ENCODE results near the gene TOX3. TPM values are rescaled to one million over a fixed set of nuclear protein-coding genes. Genes with fewer than 3 reads are reported as not detected.

The TOX3 gene
- 5.3 to 7.0 TPM (median 6.8 TPM) in 3 replicates for total RNA-seq

- peaks cover 19% of the 10 kb centered on the region for H3K4me1 Mint-ChIP-seq
- H3K9me3 Mint-ChIP-seq: no peaks in the 10 kb centered on the region
- DNase-seq (ENCODE audit: low spot score in 2 of 2, unreplicated experiment in 2 of 2): peak; percentile 23 to 45
- no peak for TF ChIP-seq CTCF (IDR thresholded peaks at IDR 0.05; ENCODE audit: unreplicated experiment)
- H3K4me3 Mint-ChIP-seq: peak within 1 kb of the TSS; percentile 84
- H3K27ac Mint-ChIP-seq: no peak within 1 kb of the TSS
- H3K36me3 Mint-ChIP-seq: no peaks in the 10 kb centered on the region
- peaks cover 89% of the 10 kb centered on the region for H3K27me3 Mint-ChIP-seq (ENCODE audit: low read depth)
Measured at GRCh38 chr16:52547004-52547833, at the start of gene TOX3. TOX3 (minus strand) TSS chr16:52547143; CDS start chr16:52546723, 420 bp downstream.

GRCh38 chr16:52592778-52593177 lies 45.8 kb upstream of the TOX3 start:
- Mint-ChIP-seq H3K27me3 (ENCODE audit: low read depth) (peaks cover 42% of the 10 kb centered on the region), H3K36me3 (no peaks in the 10 kb centered on the region), H3K9me3 (no peaks in the 10 kb centered on the region)

GRCh38 chr16:52591934-52592592 lies 45.1 kb upstream of the TOX3 start:
- TF ChIP-seq CTCF (IDR thresholded peaks at IDR 0.05; ENCODE audit: unreplicated experiment): no peak
- H3K9me3 Mint-ChIP-seq: no peaks in the 10 kb centered on the region
- no peak for DNase-seq (ENCODE audit: low spot score in 2 of 2, unreplicated experiment in 2 of 2)

More at GRCh38 chr16:52592778-52593177, 45.8 kb upstream of the TOX3 start:
- no peak overlapping the region for H3K4me3 Mint-ChIP-seq
- TF ChIP-seq CTCF (IDR thresholded peaks at IDR 0.05; ENCODE audit: unreplicated experiment): no peak
- H3K27ac Mint-ChIP-seq: no peak overlapping the region
- no peaks in the 10 kb centered on the region for H3K4me1 Mint-ChIP-seq
- no peak for DNase-seq (ENCODE audit: low spot score in 2 of 2, unreplicated experiment in 2 of 2)

GRCh38 chr16:52591471-52591870 lies 44.5 kb upstream of the TOX3 start:
- Mint-ChIP-seq H3K4me3 (no peak overlapping the region), H3K27me3 (ENCODE audit: low read depth) (peaks cover 54% of the 10 kb centered on the region), H3K9me3 (no peaks in the 10 kb centered on the region), H3K4me1 (no peaks in the 10 kb centered on the region), H3K36me3 (no peaks in the 10 kb centered on the region), H3K27ac (no peak overlapping the region)
- no peak for DNase-seq (ENCODE audit: low spot score in 2 of 2, unreplicated experiment in 2 of 2)
- TF ChIP-seq CTCF (IDR thresholded peaks at IDR 0.05; ENCODE audit: unreplicated experiment): no peak

More at GRCh38 chr16:52591934-52592592, 45.1 kb upstream of the TOX3 start:
- H3K4me3 Mint-ChIP-seq: no peak overlapping the region
- H3K4me1 Mint-ChIP-seq: no peaks in the 10 kb centered on the region
- H3K27ac Mint-ChIP-seq: no peak overlapping the region
- H3K27me3 Mint-ChIP-seq (ENCODE audit: low read depth): peaks cover 49% of the 10 kb centered on the region
- H3K36me3 Mint-ChIP-seq: no peaks in the 10 kb centered on the region

- no peak overlapping the region for H3K4me3 Mint-ChIP-seq
- no peak for DNase-seq (ENCODE audit: low spot score in 2 of 2, unreplicated experiment in 2 of 2)
- H3K36me3 Mint-ChIP-seq: no peaks in the 10 kb centered on the region
- no peak for TF ChIP-seq CTCF (IDR thresholded peaks at IDR 0.05; ENCODE audit: unreplicated experiment)
- H3K27me3 Mint-ChIP-seq (ENCODE audit: low read depth): peaks cover 57% of the 10 kb centered on the region
- no peaks in the 10 kb centered on the region for H3K4me1 Mint-ChIP-seq
- no peaks in the 10 kb centered on the region for H3K9me3 Mint-ChIP-seq
- no peak overlapping the region for H3K27ac Mint-ChIP-seq
Measured at GRCh38 chr16:52586159-52586558, 39.2 kb upstream of the TOX3 start.
